GM18505 (cell line): ENCODE measurements around the gene GIPC3.

ENCODE experiments used
- ATAC-seq: cut with Tn5 transposase; IDR thresholded peaks from one replicate; pipeline ENCODE4 v1.9.1; 2021; ENCODE audit not compliant: unreplicated experiment
- POLR2A ChIP-seq: IDR thresholded peaks from 4 replicates; pipeline ENCODE4 v1.6.1; 2011; ENCODE audit warnings: borderline replicate concordance; ENCODE audit not compliant: insufficient read depth, insufficient read length; ENCODE audit errors: extremely low read depth

The GIPC3 gene

GRCh38 chr19:3607303-3608078, 22.2 kb downstream of the GIPC3 start:
- ATAC-seq: no peak
- no peak for TF ChIP-seq POLR2A

- no peak for TF ChIP-seq POLR2A
These were observed 22.9 kb downstream of the GIPC3 start for GRCh38 chr19:3608079-3608641.

DNA sequence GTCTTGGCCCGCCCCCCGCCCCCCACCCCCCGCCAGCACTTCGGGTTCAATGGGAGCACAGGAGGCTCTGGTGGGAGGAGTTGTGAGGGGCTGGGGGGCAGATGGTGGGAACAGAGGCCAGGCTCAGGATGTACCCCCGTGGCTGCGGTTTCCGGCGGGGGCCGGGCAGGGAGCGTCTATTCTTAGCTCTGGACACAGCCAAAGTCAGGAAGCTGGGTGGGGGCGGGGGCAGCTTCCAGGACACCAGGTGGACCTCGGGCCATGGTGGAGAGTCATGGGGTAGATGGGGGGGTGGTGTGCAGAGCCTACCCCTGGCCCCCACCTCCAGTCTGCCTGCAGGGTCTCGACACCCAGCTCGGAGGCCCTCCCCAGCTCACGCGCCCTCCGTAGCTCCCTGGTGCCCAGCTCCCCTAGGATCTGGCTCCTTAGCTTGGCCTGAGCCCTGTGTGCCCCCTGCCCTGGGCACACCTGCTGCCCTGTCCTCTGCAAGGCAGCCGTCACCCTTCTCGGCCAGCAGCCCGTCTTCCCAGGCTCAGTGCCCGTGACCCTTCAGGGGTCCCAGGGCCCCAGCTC, 23.6 kb downstream of the GIPC3 start:
- no peak for TF ChIP-seq POLR2A
- no peak for ATAC-seq

More at GRCh38 chr19:3608079-3608641, 22.9 kb downstream of the GIPC3 start:
- ATAC-seq: no peak

DNA sequence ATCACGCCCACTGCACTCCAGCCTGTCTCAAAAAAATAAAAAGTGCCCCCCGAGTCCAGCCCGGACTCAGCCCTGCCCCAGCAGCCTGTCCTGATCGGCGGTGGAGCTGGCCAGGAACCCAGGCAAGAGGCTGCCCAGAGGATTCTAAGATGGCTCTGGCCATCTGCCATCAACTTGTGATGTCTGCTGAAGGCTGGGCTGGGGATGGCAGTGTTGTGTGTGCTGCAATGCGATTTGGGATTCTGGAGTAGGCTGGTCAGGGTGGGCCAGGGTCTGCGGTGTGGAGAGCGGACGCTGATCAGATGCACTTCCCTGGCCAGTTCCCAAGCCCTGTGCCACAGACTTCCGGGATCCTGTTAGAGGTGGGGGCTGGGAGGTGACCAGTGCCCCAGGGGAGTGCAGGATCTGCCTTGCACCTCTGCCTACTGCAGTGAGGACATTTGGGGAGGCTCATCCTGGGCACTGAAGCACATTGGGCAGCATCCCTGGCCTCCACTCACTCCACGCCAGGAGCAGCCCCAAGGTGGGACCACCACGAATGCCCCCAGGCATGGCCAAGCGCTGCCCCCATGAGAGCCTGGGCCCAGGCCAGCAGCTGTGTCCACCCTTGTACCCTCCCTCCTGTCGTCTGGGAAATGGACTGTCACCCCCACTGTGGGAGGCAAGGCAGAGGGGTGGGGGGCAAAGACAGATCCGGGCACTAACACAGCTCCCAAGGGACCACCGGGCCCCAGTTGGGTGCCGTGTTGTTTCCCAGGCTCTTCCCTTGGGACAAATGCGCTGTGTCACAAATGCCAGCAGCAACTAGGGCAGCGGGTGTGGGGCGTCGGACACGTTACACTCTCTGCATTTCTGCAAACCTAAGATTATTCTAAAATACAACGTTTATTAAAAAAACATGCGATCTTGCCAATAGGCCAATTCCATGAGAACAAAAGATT, 24.8 kb downstream of the GIPC3 start:
- ATAC-seq: no peak
- no peak for TF ChIP-seq POLR2A

GRCh38 chr19:3610745-3611717, 25.8 kb downstream of the GIPC3 start:
- no peak for TF ChIP-seq POLR2A
- ATAC-seq: no peak

DNA sequence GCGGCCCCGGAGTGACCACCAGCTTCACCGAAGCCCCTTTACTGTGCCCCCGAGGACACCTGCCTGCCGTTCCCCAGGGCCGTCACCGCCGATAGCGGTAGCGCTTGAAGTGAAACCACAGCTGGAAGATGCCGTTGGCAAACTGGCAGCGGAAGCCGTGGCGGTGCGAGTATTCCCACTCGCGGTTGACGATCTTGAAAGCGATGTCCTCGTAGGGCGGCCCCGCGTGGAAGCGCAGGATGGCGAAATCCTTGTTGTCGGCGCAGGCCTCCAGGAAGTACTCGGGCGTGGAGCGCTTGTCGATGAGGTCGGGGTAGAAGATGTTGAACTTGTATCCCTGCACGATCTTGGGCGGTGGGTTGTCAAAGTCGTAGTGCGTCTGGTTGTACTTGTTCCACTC, 26.6 kb downstream of the GIPC3 start:
- ATAC-seq: no peak
- no peak for TF ChIP-seq POLR2A

DNA sequence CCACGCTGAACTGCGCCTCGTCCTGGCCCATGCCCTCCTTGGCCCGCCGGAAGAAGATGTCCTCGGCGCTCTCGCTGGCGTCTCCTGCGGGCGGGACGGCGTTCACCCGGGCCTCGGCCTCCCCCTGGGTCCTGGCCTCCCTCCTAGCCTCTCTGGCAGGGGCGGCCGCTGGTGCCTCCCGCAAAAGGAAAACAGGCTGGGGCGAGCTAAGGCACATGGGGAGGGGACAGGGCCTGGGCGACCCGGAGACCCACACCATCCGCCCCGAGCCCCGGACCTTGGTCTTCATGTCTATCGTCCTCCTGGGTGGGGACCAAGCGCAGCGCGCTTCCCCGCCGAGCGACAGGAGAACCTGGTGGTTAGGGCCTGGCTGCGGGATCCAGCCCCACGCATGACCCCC, 27.1 kb downstream of the GIPC3 start:
- TF ChIP-seq POLR2A: no peak
- no peak for ATAC-seq

DNA sequence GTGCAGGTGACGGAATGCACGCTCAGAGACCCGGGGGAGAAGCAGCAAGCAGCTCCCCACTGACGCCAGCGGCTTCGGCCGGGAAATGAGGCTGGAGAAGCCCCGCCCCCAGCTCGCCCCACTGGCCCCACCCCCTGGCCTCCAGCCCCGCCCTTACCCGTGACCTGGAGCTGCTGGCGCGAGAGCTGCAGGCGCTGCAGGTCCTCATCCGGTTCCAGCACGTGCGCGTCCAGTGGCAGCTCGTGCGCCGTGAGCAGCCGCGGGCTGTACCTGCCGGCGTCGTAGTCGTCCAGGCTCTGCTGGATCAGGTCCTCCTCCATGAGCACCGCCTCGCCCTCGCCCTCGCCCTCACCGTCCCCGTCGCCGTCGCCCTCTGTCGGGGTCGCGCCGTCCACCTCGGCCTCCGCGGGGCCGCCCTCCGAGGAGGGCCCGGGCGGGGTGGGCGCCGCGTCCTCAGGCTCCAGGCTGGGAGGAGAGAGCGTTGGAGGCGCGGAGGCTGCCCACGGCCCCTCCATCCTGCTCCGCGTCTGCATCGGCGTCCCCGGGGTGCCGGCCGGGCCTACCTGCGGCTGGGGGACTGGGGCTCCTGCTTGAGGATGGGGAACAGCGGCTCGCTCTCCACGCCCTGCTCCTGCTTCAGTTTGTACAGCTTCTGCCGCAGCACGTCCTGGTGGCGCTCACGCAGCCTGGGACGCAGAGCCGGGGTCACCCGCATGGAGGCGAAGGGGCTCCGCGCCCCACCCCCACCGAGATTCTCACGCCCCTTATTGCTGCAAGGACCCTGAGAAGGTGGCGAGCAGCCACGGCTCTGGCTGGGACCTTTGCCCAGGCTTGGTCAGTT, 27.8 kb downstream of the GIPC3 start:
- TF ChIP-seq POLR2A: no peak
- no peak for ATAC-seq

DNA sequence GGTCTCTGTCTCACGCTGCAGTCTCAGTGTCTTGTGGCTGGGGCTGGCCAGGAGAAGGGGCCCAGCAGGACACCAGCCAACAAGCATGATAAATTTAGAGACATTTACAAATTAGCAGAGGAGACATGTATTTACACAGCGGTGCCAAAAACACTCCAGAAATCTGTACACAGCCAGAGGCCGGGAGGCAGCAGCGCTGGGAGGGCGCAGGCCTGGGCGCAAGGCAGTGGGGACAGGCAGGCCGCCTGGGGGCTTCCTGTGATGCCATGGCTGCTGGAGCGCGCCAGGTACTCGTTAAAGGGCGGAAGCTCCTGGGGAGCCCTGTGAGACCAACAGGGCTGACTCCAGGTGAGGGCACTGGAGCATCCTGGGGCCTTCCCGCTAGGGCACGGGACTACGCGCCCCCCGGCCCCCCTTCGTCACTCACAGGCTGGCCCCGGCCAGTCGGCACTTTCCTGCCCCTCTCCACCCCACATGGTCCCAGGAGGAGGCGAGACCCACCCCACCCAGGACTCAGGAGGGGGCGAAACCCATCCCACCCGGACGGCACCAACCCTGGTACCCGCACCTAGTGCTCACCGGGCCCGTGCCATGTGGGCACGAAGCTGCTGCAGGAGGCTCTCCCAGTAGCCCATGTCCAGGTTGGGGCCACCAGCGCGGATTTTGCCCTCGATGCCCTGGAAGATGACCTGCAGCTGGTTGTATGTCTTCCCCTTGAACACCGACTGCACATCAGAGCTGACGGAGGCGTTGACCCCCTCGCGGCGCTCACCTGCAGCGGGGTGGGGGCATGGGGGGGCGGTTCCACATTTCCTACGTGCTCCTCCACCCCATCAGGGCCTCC, 28.8 kb downstream of the GIPC3 start:
- no peak for TF ChIP-seq POLR2A
- ATAC-seq: no peak

GRCh38 chr19:3614858-3615505, 29.7 kb downstream of the GIPC3 start:
- ATAC-seq: no peak
- no peak for TF ChIP-seq POLR2A
